Right renal pelvis (tissue), 4 donors: ENCODE results near the gene TSC22D3. TPM values are rescaled to one million over a fixed set of nuclear protein-coding genes. Genes with fewer than 3 reads are reported as not detected.
"Not testable (repeated sequence)": the region's sequence is repeated elsewhere in the genome, so short reads cannot be mapped to it uniquely, and the experiment has no call there.

Experiments used
- DNase-seq, 4 donors: peaks; one replicate each; pipeline ENCODE4 v3.0.0-alpha.2; 2013; ENCODE audit warnings: low read depth in 4 of 4, low spot score in 3 of 4, missing footprints in 1 of 4
- polyA plus RNA-seq, 4 donors: library from polyadenylated mRNA; unstranded; fragments of 120-200 nt; gene quantifications; one replicate each; pipeline ENCODE4 v1.2.1, GENCODE V29; 2013; ENCODE audit not compliant: insufficient read length in 4 of 4

TSC22D3 gene
- polyA plus RNA-seq, 4 donors = 124 to 136 (median 130) TPM

GRCh38 chrX:107713543-107714205 is 61.9 kb downstream of the TSC22D3 start:
- no peak for DNase-seq

- DNase-seq = no peak
Measured at GRCh38 chrX:107713203-107713542, 62.4 kb downstream of the TSC22D3 start.

GRCh38 chrX:107712231-107713202 is 63.1 kb downstream of the TSC22D3 start:
- DNase-seq = no peak

- no peak for DNase-seq
Measured at GRCh38 chrX:107711521-107712181, 63.9 kb downstream of the TSC22D3 start.

GRCh38 chrX:107710617-107711391 is 64.8 kb downstream of the TSC22D3 start:
- DNase-seq = no peak

GRCh38 chrX:107709266-107709806 is 66.3 kb downstream of the TSC22D3 start:
- DNase-seq = no peak

- DNase-seq = no peak
Measured at GRCh38 chrX:107708762-107709161, 66.8 kb downstream of the TSC22D3 start.

- no peak for DNase-seq
Measured at GRCh38 chrX:107707866-107708265, 67.7 kb downstream of the TSC22D3 start.

- no peak for DNase-seq
Measured at GRCh38 chrX:107706309-107706708, 69.3 kb downstream of the TSC22D3 start.

- DNase-seq = no peak
Measured at GRCh38 chrX:107704587-107704986, 71.0 kb downstream of the TSC22D3 start.

GRCh38 chrX:107704181-107704580 is 71.4 kb downstream of the TSC22D3 start:
- no peak for DNase-seq

- no peak for DNase-seq
Measured at GRCh38 chrX:107701493-107702121, 74.0 kb downstream of the TSC22D3 start.

- DNase-seq = no peak
Measured at GRCh38 chrX:107700790-107701189, 74.8 kb downstream of the TSC22D3 start.

GRCh38 chrX:107700317-107700774 is 75.2 kb downstream of the TSC22D3 start:
- DNase-seq = no peak

GRCh38 chrX:107699616-107700015 is 76.0 kb downstream of the TSC22D3 start:
- DNase-seq = no peak

GRCh38 chrX:107691024-107691448 is 84.6 kb downstream of the TSC22D3 start:
- DNase-seq = no peak

- no peak for DNase-seq
Measured at GRCh38 chrX:107687445-107687844, 88.1 kb downstream of the TSC22D3 start.

GRCh38 chrX:107686792-107687191 is 88.8 kb downstream of the TSC22D3 start:
- no peak for DNase-seq

GRCh38 chrX:107686026-107686425 is 89.6 kb downstream of the TSC22D3 start:
- DNase-seq = no peak

- not testable (repeated sequence) for DNase-seq
Measured at GRCh38 chrX:107685586-107685985, 90.0 kb downstream of the TSC22D3 start.
